Measurements from ENCODE around the gene NUP210. TPM values are rescaled to one million over a fixed set of nuclear protein-coding genes. Genes with fewer than 3 reads are reported as not detected.

Gene NUP210
- total RNA-seq, 3 donors from 2014 or later (not counting 1 experiment from before 2014, with no cell fraction given), result 156 to 194 (median 179) TPM

DNA sequence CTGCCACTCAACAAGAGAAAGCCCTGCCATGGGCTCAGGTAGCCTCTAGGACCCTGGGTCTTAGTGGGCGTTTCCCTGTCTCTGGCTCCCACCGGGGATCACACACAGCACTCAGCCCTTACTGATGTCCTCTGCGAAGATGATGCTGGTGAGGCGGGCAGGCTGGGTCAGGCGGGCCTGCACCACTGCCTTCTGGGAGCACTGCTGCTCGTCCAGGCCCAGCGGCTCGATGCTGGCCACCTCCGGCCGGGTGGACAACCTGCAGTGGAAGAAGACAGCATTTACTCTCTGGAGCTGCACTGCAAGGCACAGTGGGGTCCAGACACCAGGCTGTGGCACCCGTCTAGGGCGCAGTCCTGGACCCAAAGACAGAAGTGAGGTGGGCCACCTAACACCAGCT lies 20.5 kb downstream of the NUP210 start:
- Mint-ChIP-seq H3K27ac (peak overlapping the region in 1 of 2 donors; percentile 50), H3K36me3 (no peaks in the 10 kb centered on the region)
- 98% methylated on average over 12 of the region's 12 CpGs for WGBS (ENCODE audit: insufficient coverage)

DNA sequence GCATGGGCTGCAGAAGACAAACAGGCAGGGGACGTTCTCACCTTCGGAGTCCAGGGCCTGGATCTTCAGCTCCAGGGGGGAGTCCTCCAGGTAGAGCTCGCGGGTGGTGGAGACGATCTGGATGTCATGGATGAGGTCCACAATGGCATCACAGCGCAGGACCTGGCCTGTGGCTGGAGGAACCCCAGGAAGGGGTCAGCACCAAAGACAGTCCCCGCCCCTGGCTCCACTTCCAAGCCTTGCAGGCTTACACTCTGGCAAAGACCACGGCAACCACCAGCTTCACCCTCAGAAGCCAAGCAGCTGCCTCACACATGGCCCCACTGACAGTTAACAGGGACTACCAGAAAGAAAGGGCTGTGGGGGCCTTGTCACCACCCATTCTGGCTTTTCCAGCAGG lies 22.8 kb downstream of the NUP210 start:
- H3K4me1 Mint-ChIP-seq, result peaks cover 16 to 29% of the 10 kb centered on the region in 2 donors
- Histone ChIP-seq H3K27ac (ENCODE audit: low read length) (no peak overlapping the region), H3K4me3 (ENCODE audit: low read length) (no peak overlapping the region), H3K4me1 (ENCODE audit: control insufficient read depth, insufficient read depth, low read length) (peaks cover 6% of the 10 kb centered on the region), H3K27me3 (ENCODE audit: control insufficient read depth, insufficient read depth, low read length) (no peaks in the 10 kb centered on the region), H3K36me3 (ENCODE audit: control insufficient read depth, insufficient read depth, low read length) (peaks cover 59% of the 10 kb centered on the region), H3K9me3 (ENCODE audit: control insufficient read depth, insufficient read depth, low read length) (no peaks in the 10 kb centered on the region)
- DNase-seq, result no peak
- no peak for ATAC-seq
- no peaks in the 10 kb centered on the region for H3K36me3 Mint-ChIP-seq
- peak overlapping the region; percentile 51 to 53 for H3K27ac Mint-ChIP-seq
- intact Hi-C loops (cut with micrococcal nuclease), result no loop called here
- WGBS (ENCODE audit: insufficient coverage), result 95% methylated on average over 8 of the region's 8 CpGs
- H3K27me3 Mint-ChIP-seq (ENCODE audit: low read depth in 2 of 2), result no peaks in the 10 kb centered on the region
- no peak overlapping the region for H3K4me3 Mint-ChIP-seq
- H3K9me3 Mint-ChIP-seq, result no peaks in the 10 kb centered on the region
- TF ChIP-seq, protein P1, sequence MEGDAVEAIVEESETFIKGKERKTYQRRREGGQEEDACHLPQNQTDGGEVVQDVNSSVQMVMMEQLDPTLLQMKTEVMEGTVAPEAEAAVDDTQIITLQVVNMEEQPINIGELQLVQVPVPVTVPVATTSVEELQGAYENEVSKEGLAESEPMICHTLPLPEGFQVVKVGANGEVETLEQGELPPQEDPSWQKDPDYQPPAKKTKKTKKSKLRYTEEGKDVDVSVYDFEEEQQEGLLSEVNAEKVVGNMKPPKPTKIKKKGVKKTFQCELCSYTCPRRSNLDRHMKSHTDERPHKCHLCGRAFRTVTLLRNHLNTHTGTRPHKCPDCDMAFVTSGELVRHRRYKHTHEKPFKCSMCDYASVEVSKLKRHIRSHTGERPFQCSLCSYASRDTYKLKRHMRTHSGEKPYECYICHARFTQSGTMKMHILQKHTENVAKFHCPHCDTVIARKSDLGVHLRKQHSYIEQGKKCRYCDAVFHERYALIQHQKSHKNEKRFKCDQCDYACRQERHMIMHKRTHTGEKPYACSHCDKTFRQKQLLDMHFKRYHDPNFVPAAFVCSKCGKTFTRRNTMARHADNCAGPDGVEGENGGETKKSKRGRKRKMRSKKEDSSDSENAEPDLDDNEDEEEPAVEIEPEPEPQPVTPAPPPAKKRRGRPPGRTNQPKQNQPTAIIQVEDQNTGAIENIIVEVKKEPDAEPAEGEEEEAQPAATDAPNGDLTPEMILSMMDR (IDR thresholded peaks at IDR 0.05), result no peak

More for the DNA sequence above, 20.5 kb downstream of the NUP210 start:
- no peaks in the 10 kb centered on the region for H3K9me3 Mint-ChIP-seq
- H3K4me3 Mint-ChIP-seq, result no peak overlapping the region
- peaks cover 9% of the 10 kb centered on the region for H3K9me3 ChIP-seq (ENCODE audit: control insufficient read depth, insufficient read depth, low read length)
- TF ChIP-seq, protein P1 (IDR thresholded peaks at IDR 0.05), result no peak
- DNase-seq, result no peak
- no peaks in the 10 kb centered on the region for H3K27me3 ChIP-seq (ENCODE audit: control insufficient read depth, insufficient read depth, low read length)
- no peak for ATAC-seq
- peaks cover 15% of the 10 kb centered on the region for H3K4me1 ChIP-seq (ENCODE audit: control insufficient read depth, insufficient read depth, low read length)
- intact Hi-C loops (cut with micrococcal nuclease), result no loop called here
- H3K27ac ChIP-seq (ENCODE audit: low read length), result no peak overlapping the region
- H3K27me3 Mint-ChIP-seq (ENCODE audit: low read depth in 2 of 2), result no peaks in the 10 kb centered on the region
- peaks cover 39% of the 10 kb centered on the region for H3K36me3 ChIP-seq (ENCODE audit: control insufficient read depth, insufficient read depth, low read length)
- H3K4me3 ChIP-seq (ENCODE audit: low read length), result no peak overlapping the region
- H3K4me1 Mint-ChIP-seq, result peaks cover 22 to 41% of the 10 kb centered on the region in 2 donors

DNA sequence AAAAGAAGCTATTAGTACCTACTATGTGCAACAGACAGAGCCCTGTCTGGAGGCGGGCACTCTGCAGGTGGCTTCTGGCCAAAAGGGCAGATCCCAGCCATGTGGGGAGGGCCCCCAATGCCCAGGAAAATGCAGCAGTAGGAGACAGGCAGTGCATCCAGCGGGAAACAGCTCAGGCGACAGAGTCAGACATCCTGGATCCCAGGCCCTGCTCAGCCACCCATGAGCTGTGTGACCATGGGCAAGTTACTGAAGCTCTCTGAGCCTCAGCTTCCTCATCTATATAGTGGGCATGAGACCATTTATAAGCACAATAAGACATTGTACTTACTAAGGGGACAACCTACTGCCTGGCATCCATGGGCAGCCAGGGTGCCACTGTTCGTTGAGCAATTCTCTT lies 25.8 kb downstream of the NUP210 start:
- Mint-ChIP-seq H3K27ac (peak overlapping the region in 1 of 2 donors; percentile 72), H3K4me3 (no peak overlapping the region), H3K9me3 (no peaks in the 10 kb centered on the region), H3K36me3 (no peaks in the 10 kb centered on the region), H3K27me3 (ENCODE audit: low read depth in 2 of 2) (no peaks in the 10 kb centered on the region), H3K4me1 (peaks cover 20 to 23% of the 10 kb centered on the region in 2 donors)
- Histone ChIP-seq H3K27me3 (ENCODE audit: control insufficient read depth, insufficient read depth, low read length) (no peaks in the 10 kb centered on the region), H3K4me1 (ENCODE audit: control insufficient read depth, insufficient read depth, low read length) (peaks cover 6% of the 10 kb centered on the region), H3K36me3 (ENCODE audit: control insufficient read depth, insufficient read depth, low read length) (peaks cover 85% of the 10 kb centered on the region), H3K4me3 (ENCODE audit: low read length) (no peak overlapping the region), H3K27ac (ENCODE audit: low read length) (no peak overlapping the region), H3K9me3 (ENCODE audit: control insufficient read depth, insufficient read depth, low read length) (no peaks in the 10 kb centered on the region)
- ATAC-seq (no peak), DNase-seq (no peak)
- intact Hi-C loops (cut with micrococcal nuclease), result no loop called here
- 71% methylated on average over 4 of the region's 4 CpGs for WGBS (ENCODE audit: insufficient coverage)
- TF ChIP-seq, protein P1 (IDR thresholded peaks at IDR 0.05), result no peak

All from natural killer cell (primary cell).